HG02763 (cell line): Measurements from ENCODE around the gene CELSR2.
"Not testable (repeated sequence)": the region's sequence is repeated elsewhere in the genome, so short reads cannot be mapped to it uniquely, and the experiment has no call there.

Source experiments
- ATAC-seq: cut with Tn5 transposase; IDR thresholded peaks from one replicate; pipeline ENCODE4 v1.9.1; 2021; ENCODE audit warnings: mild to moderate bottlenecking, moderate library complexity; ENCODE audit not compliant: unreplicated experiment

CELSR2 gene

DNA sequence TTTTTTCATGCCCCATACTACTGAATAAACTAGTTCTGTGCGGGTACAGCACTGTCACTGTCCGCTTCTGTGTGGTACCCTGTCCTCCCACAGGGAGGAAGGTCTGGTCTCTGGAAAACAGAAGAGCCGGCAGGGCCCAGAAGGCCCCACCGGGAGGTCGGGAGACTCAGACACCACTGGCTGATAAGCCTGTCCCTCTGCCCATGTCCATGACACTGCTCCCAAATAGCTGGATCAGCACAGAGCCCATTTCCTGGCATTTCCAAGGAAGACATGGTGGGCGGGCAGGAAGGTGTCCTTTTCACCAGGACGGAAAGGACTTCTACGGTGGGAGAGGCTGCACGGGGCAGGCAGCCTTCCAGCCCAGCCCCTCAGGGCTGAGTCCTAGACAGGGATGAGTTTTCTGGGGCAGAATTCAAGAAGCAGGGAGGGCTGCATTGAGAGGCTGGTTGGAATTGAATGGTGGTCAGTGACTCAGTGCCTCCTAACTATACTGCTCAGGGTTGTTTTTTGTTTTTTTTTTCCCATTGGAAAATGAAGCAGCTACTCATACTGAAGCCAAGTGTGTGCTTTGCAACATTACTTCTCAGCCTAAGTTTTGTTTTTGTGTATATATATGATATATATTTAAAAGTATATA, 26.5 kb downstream of the CELSR2 start:
- no peak for ATAC-seq

DNA sequence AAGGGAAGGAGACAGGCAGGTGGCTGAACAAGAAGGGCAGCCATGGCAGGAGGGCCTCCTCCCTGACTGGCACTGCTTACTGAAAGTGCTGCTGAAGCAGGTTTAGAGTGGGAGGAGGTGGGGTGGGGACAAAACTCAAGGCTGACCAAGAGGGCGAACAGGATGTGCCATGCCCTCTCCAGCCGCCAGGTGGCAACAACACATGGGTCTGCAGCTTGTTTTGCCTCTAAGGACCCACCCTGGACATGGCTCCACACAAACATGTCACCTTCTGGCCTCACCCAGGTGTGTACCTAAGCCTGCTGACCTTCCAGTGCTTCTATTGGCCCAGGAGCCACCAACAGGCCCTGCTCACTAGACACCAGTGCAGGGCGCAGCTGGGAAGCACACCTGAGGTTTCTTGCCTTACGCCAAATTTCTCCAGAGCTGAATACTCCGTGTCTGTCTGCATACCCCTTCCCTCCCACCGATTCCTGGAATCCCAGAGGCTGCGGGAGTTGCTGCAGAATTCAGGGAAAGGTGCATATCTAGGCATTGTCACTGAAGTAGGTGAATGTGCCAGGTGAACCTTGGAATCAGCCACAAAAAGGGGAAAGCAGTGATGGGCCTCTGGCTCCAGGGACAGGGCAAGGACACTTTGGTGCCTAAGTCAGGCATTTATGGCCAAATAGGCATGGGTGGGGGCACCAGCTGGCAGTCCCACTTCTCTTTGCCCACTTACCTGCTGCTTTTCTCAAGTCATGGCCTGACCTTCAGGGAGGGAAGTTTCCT, 28.3 kb downstream of the CELSR2 start:
- peak; percentile 77 for ATAC-seq

DNA sequence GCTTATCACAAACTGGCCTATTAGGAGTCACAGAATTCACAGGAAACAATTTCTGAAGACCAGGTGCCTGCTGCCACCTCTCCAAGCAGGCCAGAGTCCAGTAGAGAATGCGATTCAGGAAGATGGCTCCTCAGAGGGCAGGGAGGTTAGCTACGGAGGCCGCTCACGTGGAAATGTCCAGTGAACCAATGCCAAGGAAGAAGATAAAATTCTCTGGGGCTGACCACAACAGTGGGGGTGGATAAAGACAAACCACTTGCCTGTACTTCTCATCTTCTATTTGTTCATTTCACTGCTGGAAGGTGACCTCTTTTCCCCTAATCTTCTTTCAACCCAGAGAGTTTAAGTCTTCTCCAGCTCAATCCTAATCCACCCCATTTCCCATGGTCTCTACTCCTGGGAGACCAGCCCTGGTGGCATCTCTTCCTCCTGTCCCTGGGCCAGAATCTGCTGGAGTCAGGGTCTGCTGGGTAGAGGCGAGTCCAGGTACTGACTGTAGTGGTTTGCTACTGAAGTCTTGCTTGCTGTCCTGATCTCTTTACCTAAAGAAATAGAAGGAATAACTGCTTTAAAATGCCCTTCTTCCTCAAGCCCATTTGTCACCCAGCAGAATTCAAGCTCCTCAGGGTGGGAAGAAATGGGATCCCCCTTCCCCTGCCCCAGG, 30.4 kb downstream of the CELSR2 start:
- ATAC-seq = no peak

DNA sequence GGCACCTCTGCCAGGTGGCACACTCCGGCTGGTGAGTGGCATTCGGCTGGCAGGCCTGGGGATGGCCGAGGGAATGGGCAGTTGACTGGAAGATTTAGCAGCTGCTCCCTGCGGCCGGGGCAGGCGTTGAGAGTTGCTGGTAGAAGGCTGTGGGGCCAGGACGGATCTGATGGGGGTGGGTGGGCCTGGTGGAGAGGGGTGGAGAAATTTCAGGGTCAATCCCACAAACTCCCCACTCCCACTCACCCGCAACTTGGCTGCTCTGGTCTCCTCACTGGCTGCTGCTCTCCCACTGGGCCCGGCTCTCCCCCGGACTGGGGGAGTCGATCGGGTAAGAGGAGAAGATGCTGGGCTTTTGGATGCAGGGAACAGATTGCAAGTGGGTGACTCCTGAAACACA, 31.5 kb downstream of the CELSR2 start:
- ATAC-seq = no peak

DNA sequence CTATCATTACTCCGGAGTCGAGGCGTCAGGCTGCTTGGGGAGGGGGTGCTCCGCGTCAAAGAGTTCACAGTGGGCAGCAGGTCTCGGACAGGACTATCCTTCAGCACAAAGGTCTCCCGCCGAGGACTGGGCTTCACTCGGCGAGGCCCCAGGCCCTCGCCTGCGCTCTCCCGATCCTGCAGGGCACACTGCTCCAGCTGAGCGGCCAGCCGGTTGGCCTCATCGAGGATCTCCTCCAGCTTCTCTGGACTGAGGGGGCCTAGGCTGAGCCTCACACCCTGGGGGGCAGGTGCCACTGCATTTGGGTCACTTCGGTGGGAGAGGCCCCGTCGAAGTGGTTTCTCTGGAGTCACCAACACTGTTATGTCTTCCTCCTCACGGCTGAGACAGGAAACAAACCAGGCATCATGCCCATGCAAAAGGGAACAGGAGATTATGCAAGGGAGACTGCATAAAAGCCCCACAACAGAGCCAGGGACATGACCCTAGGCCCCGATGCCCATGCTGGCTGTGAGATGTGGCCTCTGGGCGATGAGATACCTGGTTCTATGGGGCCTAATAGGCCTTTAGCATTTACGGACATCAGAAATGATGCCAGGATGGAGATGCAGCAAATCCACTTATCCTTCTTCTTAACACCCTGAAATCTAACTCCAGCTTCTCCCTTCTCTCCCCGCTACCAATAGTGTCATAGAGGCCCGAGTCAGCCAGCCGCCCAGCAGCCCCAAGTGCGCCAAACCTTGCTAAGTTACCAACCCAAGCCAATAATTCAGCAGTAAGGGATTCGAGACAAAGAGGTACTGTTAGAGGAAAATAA, 32.5 kb downstream of the CELSR2 start:
- no peak for ATAC-seq

DNA sequence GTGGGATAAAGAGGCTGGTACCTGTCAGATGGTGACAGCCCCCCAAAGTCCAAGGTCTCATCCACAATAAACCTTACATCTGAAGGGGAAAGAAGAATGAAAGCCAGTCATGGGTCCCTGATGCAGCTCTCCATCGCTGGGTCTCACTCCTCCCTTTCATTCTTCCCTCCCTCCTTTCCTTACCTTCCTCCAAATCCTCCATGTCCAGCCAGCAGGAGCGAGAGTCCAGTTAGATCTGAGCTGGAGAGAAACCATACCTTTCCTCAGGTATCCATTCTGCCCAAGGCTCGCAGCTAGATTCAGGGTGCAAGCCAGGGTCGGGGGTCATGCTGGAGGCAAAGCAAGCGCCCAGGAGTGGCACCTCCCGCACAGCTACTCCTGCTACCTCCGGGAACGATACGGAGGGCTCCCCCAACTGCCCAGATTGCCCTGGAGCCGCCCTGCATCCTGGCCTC, 33.2 kb downstream of the CELSR2 start:
- no peak for ATAC-seq

DNA sequence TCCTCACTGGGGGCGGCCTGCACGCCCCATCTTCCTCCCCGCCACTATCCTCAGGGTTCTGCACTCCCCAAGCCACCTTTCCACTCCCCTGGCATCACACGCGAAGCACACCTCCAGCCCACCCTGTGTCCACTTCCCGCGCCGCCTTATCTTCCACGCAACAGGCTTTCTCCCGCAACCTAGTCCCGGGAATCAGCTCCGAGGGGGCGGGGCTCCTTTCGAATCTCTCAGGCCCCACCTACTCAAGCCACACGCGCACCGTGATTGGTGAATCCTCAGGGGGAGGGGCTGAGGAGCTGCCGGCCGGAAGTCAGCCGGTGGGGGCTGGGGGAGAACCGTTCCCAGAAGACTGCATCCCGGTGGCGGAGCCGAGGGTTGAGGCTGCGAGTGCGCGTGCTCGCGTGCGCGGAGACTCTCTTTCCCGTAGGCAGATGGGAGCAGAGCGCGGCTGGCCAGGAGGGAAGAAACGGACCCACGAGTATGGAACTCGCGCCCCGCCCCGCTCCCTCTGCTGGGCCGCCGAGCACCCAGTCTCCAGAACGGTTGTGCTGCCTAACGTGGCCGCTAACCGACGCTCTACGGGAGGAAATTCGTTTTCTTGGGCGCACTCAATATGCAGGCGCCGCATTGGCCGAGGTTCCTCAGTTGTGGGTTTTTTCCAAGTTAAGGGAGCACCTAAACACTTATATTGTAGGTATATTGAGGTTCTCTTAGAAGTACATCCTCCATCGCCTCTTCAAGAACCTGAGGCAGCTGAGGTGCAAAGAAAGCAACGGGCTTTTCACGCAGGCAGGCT, 33.8 kb downstream of the CELSR2 start, which contains the start of gene PSRC1:
Gene PSRC1, minus strand, starts transcription at position 194 of the 796 bp plus-strand sequence.
- peak; percentile 95 for ATAC-seq

DNA sequence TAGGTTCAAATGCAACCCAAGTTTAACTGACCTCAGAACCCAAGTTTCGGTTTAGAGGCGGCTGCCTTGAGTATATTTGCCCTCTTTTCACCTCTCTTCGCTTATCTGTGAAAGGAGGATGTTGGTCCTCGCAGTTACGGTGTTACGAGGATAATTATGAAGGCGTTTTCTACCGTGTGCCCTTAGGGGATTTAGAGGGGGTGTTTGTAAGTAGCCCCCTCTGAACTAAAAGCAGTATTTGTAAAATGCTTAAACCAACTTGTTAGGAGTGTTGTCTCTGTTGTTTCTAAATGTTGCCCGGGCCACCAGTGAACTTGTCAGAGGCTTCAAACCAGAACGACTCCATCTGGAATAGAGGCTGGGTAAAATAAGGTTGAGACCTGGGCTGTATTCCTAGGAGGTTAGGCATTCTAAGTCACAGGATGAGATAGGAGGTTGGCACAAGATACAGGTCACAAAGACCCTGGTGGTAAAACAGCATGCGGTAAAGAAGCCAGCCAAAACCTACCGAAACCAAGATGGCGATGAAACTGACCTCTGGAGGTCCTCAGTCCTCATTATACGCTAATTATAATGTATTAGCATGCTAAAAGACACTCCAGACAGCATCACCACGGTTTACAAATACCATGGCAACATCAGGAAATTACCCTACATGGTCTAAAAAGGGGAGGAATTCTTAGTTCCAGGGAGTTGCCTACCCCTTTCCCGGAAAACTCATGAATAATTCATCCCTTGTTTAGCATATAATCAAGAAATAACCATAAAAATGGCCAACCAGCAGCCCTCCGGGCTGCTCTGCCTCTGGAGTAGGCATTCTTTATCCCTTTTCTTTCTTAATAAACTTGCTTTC, 34.6 kb downstream of the CELSR2 start:
- ATAC-seq = peak; percentile 20

DNA sequence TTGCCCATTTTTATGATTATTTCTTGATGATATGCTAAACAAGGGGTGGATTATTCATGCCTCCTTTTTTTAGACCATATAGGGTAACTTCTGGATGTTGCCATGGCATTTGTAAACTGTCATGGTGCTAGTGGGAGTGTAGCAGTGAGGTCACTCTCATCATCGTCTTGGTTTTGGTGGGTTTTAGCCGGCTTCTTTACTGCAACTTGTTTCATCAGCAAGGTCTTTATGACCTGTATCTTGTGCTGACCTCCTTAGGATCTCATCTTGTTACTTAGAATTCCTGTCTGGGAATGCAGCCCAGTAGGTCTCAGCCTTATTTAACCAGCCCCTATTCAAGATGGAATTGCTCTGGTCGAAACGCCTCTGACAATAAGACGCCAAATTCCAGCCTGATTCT, 37.4 kb downstream of the CELSR2 start:
- ATAC-seq = not testable (repeated sequence)

DNA sequence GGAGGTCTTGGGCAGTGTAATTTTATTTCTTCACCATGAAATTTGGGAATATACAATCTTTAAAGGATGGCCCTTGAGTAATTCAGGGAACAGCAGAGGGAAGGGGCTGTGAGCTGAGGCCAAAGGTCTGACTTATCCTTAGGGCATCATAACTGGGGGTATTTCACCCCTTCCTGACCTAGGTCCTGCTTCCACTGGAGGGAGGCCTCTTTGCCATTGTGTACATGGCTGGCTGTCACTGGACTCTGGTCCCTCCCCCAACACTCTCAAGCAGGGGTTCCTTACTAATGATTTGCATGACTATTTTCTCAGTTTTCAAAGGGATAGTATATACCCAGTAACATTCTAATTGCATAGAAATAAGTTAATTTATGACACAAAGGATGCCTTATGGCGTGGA, 40.8 kb downstream of the CELSR2 start:
- ATAC-seq = no peak

DNA sequence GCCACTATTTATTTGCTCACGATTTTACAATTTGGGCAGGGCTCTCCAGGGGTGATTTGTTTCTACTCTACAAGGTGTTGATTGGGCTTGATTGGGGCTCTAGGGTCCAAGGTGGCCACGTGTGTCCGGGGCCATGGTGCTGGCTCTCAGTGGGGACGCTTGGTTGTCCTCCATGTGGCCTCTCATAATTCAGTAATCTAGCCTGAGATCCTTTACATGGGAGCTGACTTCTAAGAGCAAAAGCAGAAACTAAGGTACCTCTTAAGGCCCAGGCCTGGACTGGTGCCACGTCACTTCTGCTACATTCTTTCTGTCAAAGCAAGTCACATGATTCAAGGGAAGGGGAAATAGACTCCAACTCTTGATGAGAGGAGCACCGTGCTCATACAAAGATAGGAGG, 41.7 kb downstream of the CELSR2 start:
- ATAC-seq = no peak

DNA sequence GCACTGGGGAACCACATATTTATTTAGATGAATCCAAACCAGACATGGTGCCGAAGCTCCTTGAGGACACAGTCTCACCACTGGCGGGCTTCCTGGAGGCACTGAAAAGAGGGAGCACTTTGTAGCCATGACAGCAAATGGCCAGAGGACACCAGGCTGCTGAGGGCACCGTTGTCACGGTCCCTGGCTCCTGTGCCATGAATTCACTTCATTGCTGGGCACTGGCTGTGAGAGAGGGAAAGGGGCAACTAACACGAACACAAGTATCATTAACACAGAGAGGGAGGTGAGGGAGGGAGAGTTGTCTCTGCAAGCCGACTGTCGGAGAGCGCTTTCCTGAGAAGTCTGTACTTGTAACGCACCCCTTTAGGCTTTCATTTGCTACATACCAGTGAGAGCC, 43.0 kb downstream of the CELSR2 start:
- ATAC-seq = no peak

DNA sequence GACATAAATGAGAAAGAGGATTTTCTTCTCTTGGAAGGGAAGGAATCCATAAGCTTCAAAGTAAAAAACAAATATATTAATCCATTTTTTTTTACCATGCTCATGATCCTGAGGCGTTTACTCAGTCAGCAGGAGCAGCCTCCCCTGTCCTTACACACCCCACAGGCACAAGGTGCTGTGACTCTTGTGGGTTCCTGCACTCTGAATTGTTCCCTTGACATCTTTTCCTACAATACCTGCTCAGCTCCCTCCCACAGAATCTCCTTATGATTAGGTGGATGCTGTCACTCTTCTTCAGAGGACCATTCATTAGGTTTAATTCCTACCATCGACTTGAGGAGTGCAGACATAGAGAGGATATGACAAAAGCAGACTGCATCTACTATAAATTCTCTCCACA, 43.7 kb downstream of the CELSR2 start:
- ATAC-seq = no peak

DNA sequence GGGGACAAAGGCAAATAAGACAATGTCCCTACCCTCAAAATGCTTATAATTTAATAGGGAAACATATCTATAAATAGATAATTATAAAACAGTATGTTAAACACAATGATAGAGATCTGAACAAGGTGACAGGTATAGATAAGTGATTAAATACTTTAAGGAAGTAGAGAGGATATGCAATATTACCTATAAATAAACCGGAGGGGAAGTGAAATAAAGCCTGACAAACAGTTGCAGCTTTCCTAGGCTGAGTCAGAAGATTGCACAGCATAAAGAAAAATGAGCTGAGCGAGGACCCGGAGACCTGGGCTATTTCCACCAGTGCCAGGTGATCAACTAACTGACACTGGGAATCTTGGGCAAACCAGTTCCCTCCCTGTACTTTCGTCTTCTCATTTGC, 45.1 kb downstream of the CELSR2 start:
- no peak for ATAC-seq

DNA sequence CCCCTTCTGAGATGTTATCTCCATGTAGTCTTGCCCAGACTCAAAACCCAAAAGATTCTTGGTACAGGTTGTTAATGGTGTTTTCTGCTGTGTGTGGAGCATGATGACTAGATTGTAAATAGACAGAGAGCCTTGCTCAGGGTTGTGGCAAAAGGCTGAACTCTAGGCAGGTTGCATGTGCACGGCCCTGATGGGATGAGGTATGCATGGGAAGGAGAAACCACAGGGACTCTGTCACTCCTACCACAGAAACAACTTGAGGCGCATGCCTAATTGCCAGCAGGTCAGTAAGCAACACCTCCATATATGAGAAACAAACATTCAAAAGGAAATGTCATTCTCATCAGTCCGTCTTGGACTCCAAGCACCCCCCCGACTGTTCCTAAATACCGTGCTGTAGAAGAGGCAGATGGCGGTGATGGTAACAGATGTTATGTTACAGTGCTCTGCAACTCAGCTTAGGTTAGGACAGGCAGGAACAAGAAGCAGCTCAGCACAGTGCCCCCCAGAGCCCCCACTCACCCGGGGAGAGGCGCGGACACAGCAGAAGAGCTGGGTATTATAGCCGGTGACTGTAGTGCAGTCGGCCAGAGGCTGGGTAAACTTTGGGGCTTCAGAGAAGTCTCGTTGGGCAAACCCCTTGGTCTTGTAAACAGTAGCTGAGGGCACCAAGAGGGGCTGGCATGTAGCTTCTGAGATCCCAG, 46.5 kb downstream of the CELSR2 start:
- no peak for ATAC-seq

DNA sequence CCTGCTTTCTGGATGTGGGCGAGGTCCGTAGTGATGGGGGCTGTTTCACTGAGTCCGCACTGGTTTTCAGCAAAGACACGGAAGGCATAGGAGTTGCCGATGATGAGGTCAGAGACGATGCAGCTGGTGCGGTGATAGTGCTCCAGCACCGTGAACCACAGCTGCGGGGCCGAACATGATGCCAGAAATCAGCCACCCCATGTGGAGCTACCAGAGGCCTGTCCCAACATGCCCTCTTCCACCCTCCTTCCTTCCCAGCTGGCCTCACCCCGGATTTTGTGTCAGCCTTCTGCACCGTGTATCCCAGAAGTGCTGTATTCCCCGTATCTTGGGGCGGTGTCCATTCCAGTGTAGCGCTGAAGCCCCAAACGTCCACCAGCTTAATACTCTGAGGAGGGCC, 47.4 kb downstream of the CELSR2 start:
- no peak for ATAC-seq

DNA sequence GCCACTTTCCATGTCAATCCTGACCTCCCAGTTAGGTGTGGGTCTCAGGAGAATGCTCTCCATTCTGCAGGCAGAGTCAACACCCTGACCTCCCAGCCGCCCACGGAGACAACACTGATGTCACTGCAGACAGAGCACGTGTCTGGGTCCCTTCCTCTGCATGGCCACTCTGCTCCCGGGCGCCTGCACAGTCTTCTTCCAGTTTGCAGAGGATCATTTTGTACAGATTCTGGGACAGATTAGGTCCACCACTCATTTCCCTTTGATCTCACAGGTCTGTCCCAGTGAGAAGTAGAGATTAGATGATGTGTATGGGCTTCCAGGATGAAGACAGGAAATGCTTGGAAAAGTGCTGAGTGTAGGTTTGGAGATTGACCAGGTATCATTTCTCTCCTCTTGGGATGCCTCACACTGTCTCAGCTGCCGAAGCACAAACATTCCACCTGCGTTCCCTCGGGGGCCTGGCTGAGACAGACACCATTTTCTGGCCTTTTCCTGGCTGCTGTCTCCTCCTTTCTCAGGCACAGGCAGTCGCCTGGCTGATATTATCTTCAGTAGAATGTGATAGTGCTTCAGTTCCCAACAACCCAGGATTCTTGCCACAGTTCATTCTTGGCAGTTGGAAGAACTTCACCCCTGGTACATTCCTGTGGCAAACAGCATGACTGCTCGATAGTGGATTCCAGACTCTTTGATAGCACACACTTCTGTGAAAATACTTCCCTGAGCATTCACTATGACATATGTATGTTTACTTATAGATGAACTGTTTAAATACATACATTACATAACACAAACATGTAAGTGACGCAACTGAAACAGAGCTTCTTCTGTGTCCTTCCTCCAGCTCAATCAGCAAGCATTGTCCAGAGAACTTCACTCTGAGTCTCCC, 49.6 kb downstream of the CELSR2 start:
- ATAC-seq = no peak
